Activated naive CD8-positive, alpha-beta T cell treated with anti-CD3 and anti-CD28 coated beads, Interleukin-2, amount 10 ng/mL, durations not matched to agents 7 days and 5 days (primary cell): ENCODE data around the gene ZNF324B. TPM values are rescaled to one million over a fixed set of nuclear protein-coding genes. Genes with fewer than 3 reads are reported as not detected.
"Not testable (repeated sequence)": the region's sequence is repeated elsewhere in the genome, so short reads cannot be mapped to it uniquely, and the experiment has no call there.

Source experiments
- ATAC-seq: fragments of 150-1000 bp; cut with Tn5 transposase; one replicate; pipeline ENCODE4 v1.10.0; 2021; ENCODE audit warnings: low read depth, moderate library complexity
- POLR2A ChIA-PET: fragments of 350-600 bp; sonication (Branson Sonifier 250); formaldehyde crosslinking; loops from one replicate; lab custom pipeline; 2021; ENCODE audit warnings: antibody characterized with exemption; lab: Charles Lee
- DNase-seq: peaks from one replicate; pipeline ENCODE4 v3.0.0; 2021
- H3K27ac Mint-ChIP-seq: one replicate; pipeline ENCODE4 v1.8.0; 2022; ENCODE audit warnings: mild to moderate bottlenecking, mixed read lengths
- H3K27me3 Mint-ChIP-seq: one replicate; pipeline ENCODE4 v1.8.0; 2022; ENCODE audit warnings: mild to moderate bottlenecking, moderate library complexity, mixed read lengths
- H3K36me3 Mint-ChIP-seq: one replicate; pipeline ENCODE4 v1.8.0; 2021; ENCODE audit warnings: mild to moderate bottlenecking, mixed read lengths
- H3K4me1 Mint-ChIP-seq: one replicate; pipeline ENCODE4 v1.8.0; 2021; ENCODE audit warnings: mixed read lengths
- H3K4me3 Mint-ChIP-seq: one replicate; pipeline ENCODE4 v1.8.0; 2022; ENCODE audit warnings: mild to moderate bottlenecking, moderate library complexity, mixed read lengths
- H3K9me3 Mint-ChIP-seq: one replicate; pipeline ENCODE4 v1.8.0; 2021; ENCODE audit warnings: mixed read lengths
- total RNA-seq, 2 experiments: library from RNA; stranded (reverse); gene quantifications; one replicate each; pipeline ENCODE4 v1.2.3, GENCODE V29; 2021

ZNF324B gene
- total RNA-seq, 2 experiments from 2014 or later, result 11.6 to 13.9 TPM

DNA sequence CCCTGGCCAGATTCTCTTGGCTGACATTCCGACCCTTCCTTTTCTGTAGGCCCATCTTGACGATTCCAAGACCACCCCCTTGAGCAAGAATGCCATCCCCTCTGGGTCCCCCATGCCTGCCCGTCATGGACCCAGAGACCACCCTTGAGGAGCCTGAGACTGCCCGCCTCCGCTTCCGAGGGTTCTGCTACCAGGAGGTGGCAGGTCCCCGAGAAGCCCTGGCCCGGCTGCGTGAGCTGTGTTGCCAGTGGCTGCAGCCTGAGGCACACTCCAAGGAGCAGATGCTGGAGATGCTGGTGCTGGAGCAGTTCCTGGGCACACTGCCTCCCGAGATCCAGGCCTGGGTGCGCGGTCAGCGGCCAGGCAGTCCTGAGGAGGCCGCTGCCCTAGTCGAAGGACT lies 25.7 kb downstream of the ZNF324B start:
- no peak for DNase-seq
- Mint-ChIP-seq H3K27me3 (no peaks in the 10 kb centered on the region), H3K4me1 (peaks cover 19% of the 10 kb centered on the region), H3K9me3 (no peaks in the 10 kb centered on the region), H3K4me3 (peak overlapping the region; percentile 97), H3K36me3 (peaks cover 1% of the 10 kb centered on the region), H3K27ac (peak overlapping the region; percentile 100)
- no peak for ATAC-seq
- POLR2A ChIA-PET, result interaction anchor here (1.0 to 2.4 kb wide), 6 partner anchors 10 to 150 kb away, joined by 3 to 7 read pairs (median 4); partner anchors contain the start of gene ZSCAN22

GRCh38 chr19:58477871-58478270 lies 26.4 kb downstream of the ZNF324B start:
- H3K36me3 Mint-ChIP-seq, result peaks cover 2% of the 10 kb centered on the region
- H3K4me1 Mint-ChIP-seq, result peaks cover 22% of the 10 kb centered on the region
- ATAC-seq, result no peak
- POLR2A ChIA-PET, result no interaction called here
- H3K27ac Mint-ChIP-seq, result peak overlapping the region; percentile 51
- H3K4me3 Mint-ChIP-seq, result no peak overlapping the region
- no peaks in the 10 kb centered on the region for H3K27me3 Mint-ChIP-seq
- no peaks in the 10 kb centered on the region for H3K9me3 Mint-ChIP-seq
- no peak for DNase-seq

DNA sequence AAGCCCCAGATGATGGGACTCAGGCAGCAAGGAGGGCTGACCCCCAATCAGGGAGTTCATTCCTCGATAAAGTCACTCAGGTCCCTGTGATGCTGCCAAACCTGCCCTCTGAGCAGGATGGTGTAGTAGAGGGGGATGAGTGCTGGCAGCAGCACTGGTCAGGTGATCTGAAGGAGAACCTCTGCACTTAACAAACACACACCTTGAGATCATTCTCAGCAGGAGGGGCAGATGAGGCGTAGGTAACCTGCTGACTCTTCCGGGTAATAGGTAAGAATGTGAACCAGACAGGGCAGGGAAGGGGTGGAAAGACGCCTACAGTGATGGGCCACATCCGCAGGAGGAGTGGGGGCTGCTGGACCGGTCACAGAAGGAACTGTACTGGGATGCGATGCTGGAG lies 27.9 kb downstream of the ZNF324B start:
- Mint-ChIP-seq H3K27me3 (no peaks in the 10 kb centered on the region), H3K9me3 (no peaks in the 10 kb centered on the region), H3K4me1 (peaks cover 20% of the 10 kb centered on the region), H3K36me3 (peaks cover 4% of the 10 kb centered on the region), H3K4me3 (no peak overlapping the region), H3K27ac (no peak overlapping the region)
- DNase-seq, result no peak
- ATAC-seq, result no peak
- POLR2A ChIA-PET, result no interaction called here

- Mint-ChIP-seq H3K9me3 (no peaks in the 10 kb centered on the region), H3K36me3 (peaks cover 4% of the 10 kb centered on the region), H3K4me1 (peaks cover 16% of the 10 kb centered on the region), H3K27ac (no peak overlapping the region), H3K4me3 (no peak overlapping the region), H3K27me3 (no peaks in the 10 kb centered on the region)
- POLR2A ChIA-PET, result no interaction called here
- ATAC-seq (no peak), DNase-seq (no peak)
These were observed 28.5 kb downstream of the ZNF324B start for GRCh38 chr19:58479736-58480480.

GRCh38 chr19:58480481-58480830 lies 29.0 kb downstream of the ZNF324B start:
- Mint-ChIP-seq H3K9me3 (no peaks in the 10 kb centered on the region), H3K27me3 (no peaks in the 10 kb centered on the region), H3K4me3 (no peak overlapping the region), H3K36me3 (peaks cover 4% of the 10 kb centered on the region), H3K4me1 (peaks cover 12% of the 10 kb centered on the region), H3K27ac (no peak overlapping the region)
- DNase-seq (no peak), ATAC-seq (no peak)
- POLR2A ChIA-PET, result no interaction called here

- no peaks in the 10 kb centered on the region for H3K27me3 Mint-ChIP-seq
- ATAC-seq (no peak), DNase-seq (no peak)
- no peak overlapping the region for H3K27ac Mint-ChIP-seq
- H3K4me3 Mint-ChIP-seq, result no peak overlapping the region
- no peaks in the 10 kb centered on the region for H3K9me3 Mint-ChIP-seq
- H3K36me3 Mint-ChIP-seq, result peaks cover 4% of the 10 kb centered on the region
- POLR2A ChIA-PET, result interaction anchor here (0.8 kb wide), 1 partner anchor 18 kb away, joined by 3 read pairs; no protein-coding TSS in a partner anchor
- H3K4me1 Mint-ChIP-seq, result peaks cover 12% of the 10 kb centered on the region
These were observed 29.4 kb downstream of the ZNF324B start for GRCh38 chr19:58480831-58481230.

DNA sequence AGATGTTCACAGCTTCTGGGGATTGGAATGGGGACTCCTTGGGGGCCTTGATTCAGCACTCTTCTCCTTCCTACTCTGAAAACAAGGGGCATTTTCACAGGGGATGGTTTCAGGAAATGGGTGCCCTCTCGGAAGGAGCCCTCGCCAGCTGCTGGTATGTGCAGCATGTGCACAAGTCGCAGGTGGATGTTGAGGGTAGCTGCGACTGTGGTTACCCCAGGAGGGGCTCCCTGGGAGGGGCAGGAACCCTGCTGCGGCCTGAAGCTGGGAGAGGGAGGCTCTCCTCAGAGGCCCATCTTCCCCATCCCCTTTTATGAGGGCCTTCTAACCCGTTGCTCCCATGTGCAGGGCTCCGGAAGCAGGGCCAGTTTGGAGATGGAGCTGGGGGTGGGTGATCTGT lies 30.9 kb downstream of the ZNF324B start:
- ATAC-seq (no peak), DNase-seq (no peak)
- Mint-ChIP-seq H3K27ac (peak overlapping the region; percentile 62), H3K36me3 (peaks cover 4% of the 10 kb centered on the region), H3K4me1 (peaks cover 6% of the 10 kb centered on the region), H3K9me3 (no peaks in the 10 kb centered on the region), H3K4me3 (no peak overlapping the region), H3K27me3 (no peaks in the 10 kb centered on the region)
- POLR2A ChIA-PET, result no interaction called here

GRCh38 chr19:58483776-58484175 lies 32.4 kb downstream of the ZNF324B start:
- POLR2A ChIA-PET, result no interaction called here
- Mint-ChIP-seq H3K9me3 (no peaks in the 10 kb centered on the region), H3K27ac (no peak overlapping the region), H3K27me3 (no peaks in the 10 kb centered on the region), H3K36me3 (peaks cover 4% of the 10 kb centered on the region), H3K4me3 (no peak overlapping the region), H3K4me1 (peaks cover 3% of the 10 kb centered on the region)
- DNase-seq (no peak), ATAC-seq (no peak)

GRCh38 chr19:58484349-58484748 lies 32.9 kb downstream of the ZNF324B start:
- H3K4me1 Mint-ChIP-seq, H3K27ac Mint-ChIP-seq, ATAC-seq, H3K9me3 Mint-ChIP-seq, DNase-seq, H3K27me3 Mint-ChIP-seq, POLR2A ChIA-PET, H3K36me3 Mint-ChIP-seq, H3K4me3 Mint-ChIP-seq: not testable (repeated sequence)

DNA sequence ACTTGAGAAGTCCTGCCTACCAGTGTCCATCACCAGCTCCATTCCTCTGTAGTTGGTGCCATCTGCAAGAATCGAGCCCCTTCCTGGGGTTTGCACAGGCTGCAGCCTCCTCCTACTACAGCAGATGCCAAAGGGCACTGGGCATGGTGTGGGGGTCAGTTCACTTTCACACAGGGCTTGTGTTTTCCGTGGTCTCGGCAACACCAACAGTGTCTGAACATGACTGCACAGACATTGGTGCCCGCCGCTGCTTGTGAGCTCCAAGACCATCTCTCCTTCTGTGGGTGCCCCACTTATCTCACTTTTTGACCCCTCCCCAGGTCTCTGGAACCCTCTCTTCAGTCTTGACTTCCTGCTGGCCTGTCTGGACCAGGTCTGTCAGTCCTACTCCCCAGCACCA lies 40.0 kb downstream of the ZNF324B start:
- DNase-seq, result no peak
- no peaks in the 10 kb centered on the region for H3K27me3 Mint-ChIP-seq
- H3K4me3 Mint-ChIP-seq, result no peak overlapping the region
- no peak overlapping the region for H3K27ac Mint-ChIP-seq
- no peak for ATAC-seq
- POLR2A ChIA-PET, result no interaction called here
- no peaks in the 10 kb centered on the region for H3K9me3 Mint-ChIP-seq
- H3K4me1 Mint-ChIP-seq, result peaks cover 5% of the 10 kb centered on the region
- H3K36me3 Mint-ChIP-seq, result no peaks in the 10 kb centered on the region

DNA sequence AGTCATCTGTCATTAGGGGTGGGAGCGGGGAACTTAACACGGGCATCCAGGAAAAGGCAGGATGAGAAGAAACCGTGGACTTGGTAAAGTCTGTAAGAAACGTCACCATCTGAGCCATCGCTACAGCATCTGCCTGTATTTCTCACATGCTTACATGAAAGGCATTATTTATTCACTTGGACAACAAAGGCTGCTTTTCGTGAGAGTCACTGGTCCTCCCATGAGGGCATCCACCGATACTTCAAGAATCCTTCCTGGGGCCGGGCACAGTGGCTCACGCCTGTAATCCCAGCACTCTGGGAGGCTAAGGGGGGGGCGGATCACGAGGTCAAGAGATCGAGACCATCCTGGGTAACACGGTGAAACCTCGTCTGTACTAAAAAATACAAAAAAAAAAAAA lies 40.8 kb downstream of the ZNF324B start:
- H3K27ac Mint-ChIP-seq, result no peak overlapping the region
- POLR2A ChIA-PET, result interaction anchor here (0.6 to 0.7 kb wide), 2 partner anchors 14 to 577 kb away, joined by 3 read pairs; no protein-coding TSS in a partner anchor
- no peak for ATAC-seq
- H3K9me3 Mint-ChIP-seq, result no peaks in the 10 kb centered on the region
- DNase-seq, result no peak
- H3K4me3 Mint-ChIP-seq, result no peak overlapping the region
- no peaks in the 10 kb centered on the region for H3K27me3 Mint-ChIP-seq
- H3K36me3 Mint-ChIP-seq, result no peaks in the 10 kb centered on the region
- peaks cover 10% of the 10 kb centered on the region for H3K4me1 Mint-ChIP-seq

- peak overlapping the region; percentile 96 for H3K4me3 Mint-ChIP-seq
- DNase-seq, result no peak
These were observed 46.3 kb downstream of the ZNF324B start for GRCh38 chr19:58497634-58498170.

GRCh38 chr19:58498316-58499020 lies 47.0 kb downstream of the ZNF324B start:
- Mint-ChIP-seq H3K4me1 (peaks cover 25% of the 10 kb centered on the region), H3K27me3 (no peaks in the 10 kb centered on the region), H3K36me3 (peaks cover 1% of the 10 kb centered on the region), H3K27ac (peak overlapping the region; percentile 80), H3K9me3 (peaks cover 5% of the 10 kb centered on the region), H3K4me3 (peak overlapping the region; percentile 96)
- DNase-seq, result no peak
- POLR2A ChIA-PET, result interaction anchor here (0.5 to 1.4 kb wide), 3 partner anchors 13 to 57 kb away, joined by 3 read pairs; partner anchors contain the start of gene CHMP2A
- no peak for ATAC-seq

More at GRCh38 chr19:58497634-58498170, 46.3 kb downstream of the ZNF324B start:
- H3K27me3 Mint-ChIP-seq, result no peaks in the 10 kb centered on the region
- H3K27ac Mint-ChIP-seq, result no peak overlapping the region
- H3K9me3 Mint-ChIP-seq, result peaks cover 5% of the 10 kb centered on the region
- peaks cover 1% of the 10 kb centered on the region for H3K36me3 Mint-ChIP-seq
- no peak for ATAC-seq
- H3K4me1 Mint-ChIP-seq, result peaks cover 25% of the 10 kb centered on the region
- POLR2A ChIA-PET, result no interaction called here
